C4-2B (cell line): ENCODE results near the gene SGK2.
"Not testable (repeated sequence)": the region's sequence is repeated elsewhere in the genome, so short reads cannot be mapped to it uniquely, and the experiment has no call there.

Experiments used
- H3K27ac ChIP-seq: fragments of 450-650 bp; 2 replicates; pipeline ENCODE4 v1.5.1; 2017
- CTCF ChIP-seq: fragments of 450-650 bp; conservative IDR thresholded peaks from 2 replicates; pipeline ENCODE4 v1.5.1; 2017; ENCODE audit warnings: mild to moderate bottlenecking
- ZFX ChIP-seq: fragments of 450-650 bp; IDR thresholded peaks from 2 replicates; pipeline ENCODE4 v1.6.1; 2017

Gene SGK2

DNA sequence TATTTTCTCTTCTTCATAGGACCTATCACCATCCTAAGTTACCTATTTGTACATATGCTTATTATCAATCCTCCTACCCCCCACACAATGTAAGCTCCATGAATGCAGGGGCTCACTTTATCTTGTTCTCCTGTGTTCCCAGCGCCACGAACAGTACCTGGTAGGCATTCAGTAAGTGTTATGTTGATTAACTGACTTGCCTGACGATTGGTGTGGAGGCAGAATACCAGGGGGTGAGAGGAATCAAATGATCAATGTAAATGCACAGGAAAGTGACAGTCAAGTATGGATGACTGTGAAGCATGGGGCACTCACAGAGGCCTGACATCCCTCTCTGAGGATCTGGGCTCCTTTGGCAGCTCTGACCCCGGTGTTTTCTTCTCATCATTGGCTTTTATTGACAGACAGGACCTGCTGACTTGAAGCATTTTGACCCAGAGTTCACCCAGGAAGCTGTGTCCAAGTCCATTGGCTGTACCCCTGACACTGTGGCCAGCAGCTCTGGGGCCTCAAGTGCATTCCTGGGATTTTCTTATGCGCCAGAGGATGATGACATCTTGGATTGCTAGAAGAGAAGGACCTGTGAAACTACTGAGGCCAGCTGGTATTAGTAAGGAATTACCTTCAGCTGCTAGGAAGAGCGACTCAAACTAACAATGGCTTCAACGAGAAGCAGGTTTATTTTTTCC is 25.8 kb downstream of the SGK2 start:
- TF ChIP-seq ZFX (no peak), CTCF (no peak)
- H3K27ac ChIP-seq = no peak overlapping the region

GRCh38 chr20:43586641-43587040 is 27.8 kb downstream of the SGK2 start:
- no peak overlapping the region for H3K27ac ChIP-seq
- TF ChIP-seq CTCF = no peak
- no peak for TF ChIP-seq ZFX

GRCh38 chr20:43588526-43588925 is 29.7 kb downstream of the SGK2 start:
- H3K27ac ChIP-seq = not testable (repeated sequence)

DNA sequence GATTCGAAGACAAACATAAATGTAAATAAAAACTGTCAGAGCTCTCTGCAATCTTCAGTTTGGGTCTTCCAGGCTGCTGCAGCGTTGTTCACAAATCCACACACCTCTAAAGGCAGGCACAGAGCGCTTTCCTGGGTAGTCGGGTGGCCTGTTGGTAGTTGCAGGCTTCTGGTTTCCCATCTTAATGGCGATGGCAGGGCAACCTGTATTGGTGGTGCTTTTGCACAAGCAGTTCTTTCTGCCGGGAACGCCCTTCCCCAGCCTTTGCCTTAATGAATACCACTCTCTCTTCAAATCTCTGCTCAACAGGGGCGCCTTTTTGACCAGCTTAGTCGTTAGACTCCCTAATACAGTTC is 31.2 kb downstream of the SGK2 start:
- peak overlapping the region; percentile 73 for H3K27ac ChIP-seq
- TF ChIP-seq ZFX = no peak
- no peak for TF ChIP-seq CTCF

DNA sequence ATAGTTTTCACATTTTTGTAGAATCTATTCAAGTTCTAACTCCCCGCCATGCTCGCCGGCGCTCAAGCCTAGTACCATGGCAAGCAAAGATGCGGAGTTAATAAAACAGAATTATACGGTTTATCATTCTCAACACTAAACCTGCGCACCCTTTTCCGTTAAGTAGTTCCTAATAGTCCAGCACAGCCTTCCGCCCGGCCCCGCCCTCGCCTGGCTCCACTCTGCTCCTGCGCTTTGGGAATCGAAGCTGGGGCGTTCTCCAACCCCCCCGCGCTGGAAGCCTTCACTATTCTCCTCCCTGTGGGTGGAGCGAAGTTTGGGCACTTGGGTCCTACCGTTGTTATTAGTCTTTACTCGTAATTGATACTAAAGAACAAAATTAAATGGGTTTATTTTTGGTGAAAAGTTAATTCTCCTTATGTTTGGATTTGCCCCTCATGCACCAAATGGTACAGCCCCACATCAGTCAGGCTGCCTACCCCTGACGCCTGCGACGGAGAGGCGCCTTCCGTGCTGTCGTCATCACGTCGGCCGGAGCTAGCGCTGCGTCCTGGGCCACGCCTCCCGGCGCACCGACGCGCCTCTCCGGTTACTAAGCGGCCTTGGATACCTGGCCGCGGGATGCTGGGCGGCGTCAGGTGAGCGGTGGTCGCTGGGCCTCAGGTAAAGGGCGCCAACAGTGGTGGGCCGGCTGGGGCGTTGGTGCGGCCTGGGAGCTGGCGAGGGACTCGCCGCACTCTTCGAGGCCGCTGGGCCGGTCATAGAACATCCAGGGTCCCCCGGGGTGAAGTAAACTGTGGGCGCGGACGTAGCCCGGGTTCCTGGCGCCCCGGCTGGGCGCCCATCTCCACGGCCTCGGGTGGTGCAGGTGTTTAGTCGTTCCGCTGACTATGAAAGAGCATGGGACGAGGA is 31.8 kb downstream of the SGK2 start, which contains the start of gene IFT52:
Gene IFT52, plus strand, starts transcription at position 546 of the 912 bp plus-strand sequence. CDS start 3,762 bp downstream, outside the sequence.
- peak within 1 kb of the TSS; percentile 73 for H3K27ac ChIP-seq
- TF ChIP-seq ZFX (peak; percentile 74), CTCF (no peak)

DNA sequence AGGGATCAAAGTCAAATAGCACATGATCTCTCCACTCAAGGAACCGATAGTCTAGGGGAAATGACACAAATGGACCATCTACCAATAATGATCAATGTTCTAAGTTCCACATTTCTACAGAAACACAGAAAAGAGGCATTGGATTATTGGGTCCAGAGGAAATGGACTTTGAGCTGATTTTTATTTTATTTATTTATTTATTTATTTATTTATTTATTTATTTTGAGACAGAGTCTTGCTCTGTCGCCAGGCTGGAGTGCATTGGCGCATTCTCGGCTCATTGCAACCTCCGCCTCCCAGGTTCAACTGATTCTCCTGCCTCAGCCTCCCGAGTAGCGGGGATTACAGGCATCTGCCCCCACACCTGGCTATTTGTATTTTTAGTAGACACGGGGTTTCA is 43.1 kb downstream of the SGK2 start:
- H3K27ac ChIP-seq = not testable (repeated sequence)

- TF ChIP-seq CTCF (no peak), ZFX (no peak)
- no peak overlapping the region for H3K27ac ChIP-seq
Observed at GRCh38 chr20:43603124-43603523, 44.3 kb downstream of the SGK2 start.

GRCh38 chr20:43605715-43606114 is 46.9 kb downstream of the SGK2 start:
- H3K27ac ChIP-seq = no peak overlapping the region
- TF ChIP-seq ZFX (no peak), CTCF (no peak)

- not testable (repeated sequence) for H3K27ac ChIP-seq
Observed at GRCh38 chr20:43607278-43607677, 48.5 kb downstream of the SGK2 start.
